HFFc6 (cell line): Measurements from ENCODE around the gene PIK3R3. TPM values are rescaled to one million over a fixed set of nuclear protein-coding genes. Genes with fewer than 3 reads are reported as not detected.

Source experiments
- DNase-seq: peaks from one replicate; pipeline ENCODE4 v3.0.0-alpha.2; 2018
- H3K27ac Mint-ChIP-seq: 2 replicates; pipeline ENCODE4 v1.8.0; 2020; ENCODE audit warnings: mild to moderate bottlenecking, mixed read lengths
- H3K27me3 Mint-ChIP-seq: 2 replicates; pipeline ENCODE4 v1.8.0; 2021; ENCODE audit warnings: mild to moderate bottlenecking, moderate library complexity, mixed read lengths; ENCODE audit not compliant: insufficient read depth
- H3K36me3 Mint-ChIP-seq: 2 replicates; pipeline ENCODE4 v1.8.0; 2021; ENCODE audit warnings: low read depth, mixed read lengths
- H3K4me1 Mint-ChIP-seq: 2 replicates; pipeline ENCODE4 v1.8.0; 2020; ENCODE audit warnings: low read depth, mixed read lengths
- H3K4me3 Mint-ChIP-seq: 2 replicates; pipeline ENCODE4 v1.8.0; 2020; ENCODE audit warnings: mild to moderate bottlenecking, moderate library complexity, mixed read lengths
- H3K9me3 Mint-ChIP-seq: 2 replicates; pipeline ENCODE4 v1.8.0; 2020; ENCODE audit warnings: mild to moderate bottlenecking, mixed read lengths
- CTCF ChIP-seq: fragments of 200-600 bp; sonication (generic); IDR thresholded peaks from 2 replicates; pipeline ENCODE4 v1.5.0; 2021; ENCODE audit warnings: antibody characterized with exemption, mild to moderate bottlenecking
- total RNA-seq, 6 experiments: library from RNA; stranded (reverse); fragmentation: NEBNext Ultra II Directional; extraction: Animal tissue kit (Norgen Biotek cat#: 25700); gene quantifications; 2 replicates in 1 of 6; 3 replicates in 5 of 6; pipeline ENCODE4 v1.2.3, GENCODE V29; 2021

The PIK3R3 gene
- total RNA-seq, 6 experiments from 2014 or later: 5.4 to 8.9 (median 6.0) TPM

- Mint-ChIP-seq H3K9me3 (no peaks in the 10 kb centered on the region), H3K27me3 (peaks cover 2% of the 10 kb centered on the region; the same call in 1 of the 2 replicates), H3K4me1 (peaks cover 30% of the 10 kb centered on the region), H3K27ac (peak overlapping the region; percentile 76), H3K4me3 (peak overlapping the region; percentile 71), H3K36me3 (no peaks in the 10 kb centered on the region)
- TF ChIP-seq CTCF: no peak
- DNase-seq: no peak
These were observed 17.4 kb downstream of the PIK3R3 start for GRCh38 chr1:46114925-46115603.

- H3K9me3 Mint-ChIP-seq: no peaks in the 10 kb centered on the region
These were observed 18.5 kb downstream of the PIK3R3 start for GRCh38 chr1:46113948-46114347.

GRCh38 chr1:46112108-46112507 is 20.3 kb downstream of the PIK3R3 start:
- no peak overlapping the region for H3K4me3 Mint-ChIP-seq
- no peaks in the 10 kb centered on the region for H3K36me3 Mint-ChIP-seq
- no peak for TF ChIP-seq CTCF
- DNase-seq: no peak
- peaks cover 5% of the 10 kb centered on the region for H3K27me3 Mint-ChIP-seq
- peaks cover 42% of the 10 kb centered on the region for H3K4me1 Mint-ChIP-seq
- H3K9me3 Mint-ChIP-seq: no peaks in the 10 kb centered on the region
- no peak overlapping the region for H3K27ac Mint-ChIP-seq

More at GRCh38 chr1:46113948-46114347, 18.5 kb downstream of the PIK3R3 start:
- Mint-ChIP-seq H3K27me3 (peaks cover 4% of the 10 kb centered on the region), H3K4me1 (peaks cover 40% of the 10 kb centered on the region), H3K4me3 (no peak overlapping the region), H3K27ac (no peak overlapping the region), H3K36me3 (no peaks in the 10 kb centered on the region)
- DNase-seq: no peak
- TF ChIP-seq CTCF: no peak

GRCh38 chr1:46110521-46110920 is 21.9 kb downstream of the PIK3R3 start:
- Mint-ChIP-seq H3K36me3 (no peaks in the 10 kb centered on the region), H3K4me3 (no peak overlapping the region), H3K27ac (peak overlapping the region; percentile 1; the same call in 1 of the 2 replicates), H3K4me1 (peaks cover 35% of the 10 kb centered on the region), H3K9me3 (no peaks in the 10 kb centered on the region), H3K27me3 (peaks cover 5% of the 10 kb centered on the region)
- no peak for TF ChIP-seq CTCF
- DNase-seq: no peak

GRCh38 chr1:46102769-46103476 is 29.5 kb downstream of the PIK3R3 start:
- Mint-ChIP-seq H3K36me3 (peaks cover 15% of the 10 kb centered on the region; the same call in 1 of the 2 replicates), H3K4me1 (peaks cover 4% of the 10 kb centered on the region), H3K27ac (no peak overlapping the region), H3K9me3 (peaks cover 19% of the 10 kb centered on the region), H3K4me3 (no peak overlapping the region), H3K27me3 (0 out of 2 replicates have a peak, but pooled peaks cover 2% of the 10 kb centered on the region)
- TF ChIP-seq CTCF: no peak
- no peak for DNase-seq
